ENCODE results near the gene MAPK4. TPM values are rescaled to one million over a fixed set of nuclear protein-coding genes. Genes with fewer than 3 reads are reported as not detected.
A peak's percentile ranks its signal among the peaks of the same experiment; 100 is the strongest.
"Not testable (repeated sequence)": the region's sequence is repeated elsewhere in the genome, so short reads cannot be mapped to it uniquely, and the experiment has no call there.

MAPK4 gene
- not detected for total RNA-seq

GRCh38 chr18:50559752-50560680 is at the start of gene MAPK4:
MAPK4 (plus strand) TSS chr18:50560087; CDS start chr18:50663959, 103,872 bp downstream.
- POLR2A ChIA-PET, result interaction anchor here (0.5 kb wide), 1 partner anchor 159 kb away, joined by 4 read pairs; no protein-coding TSS in a partner anchor
- Mint-ChIP-seq H3K27me3 (peaks cover 52% of the 10 kb centered on the region), H3K9me3 (peaks cover 5% of the 10 kb centered on the region), H3K36me3 (no peaks in the 10 kb centered on the region), H3K4me1 (no peaks in the 10 kb centered on the region), H3K27ac (no peak within 1 kb of the TSS), H3K4me3 (peak within 1 kb of the TSS; percentile 58)
- DNase-seq (peak; percentile 59), ATAC-seq (ENCODE audit: low read depth) (peak; percentile 88)

- ATAC-seq (ENCODE audit: low read depth); POLR2A ChIA-PET; DNase-seq; H3K9me3 Mint-ChIP-seq; H3K27ac Mint-ChIP-seq; H3K4me1 Mint-ChIP-seq; H3K4me3 Mint-ChIP-seq; H3K36me3 Mint-ChIP-seq: not testable (repeated sequence)
- H3K27me3 Mint-ChIP-seq, result peaks cover 27% of the 10 kb centered on the region
Measured at GRCh38 chr18:50517277-50517676, 42.6 kb upstream of the MAPK4 start.

- H3K27ac Mint-ChIP-seq, result no peak overlapping the region
- POLR2A ChIA-PET, result no interaction called here
- H3K4me3 Mint-ChIP-seq, result no peak overlapping the region
- H3K27me3 Mint-ChIP-seq, result peaks cover 21% of the 10 kb centered on the region
- H3K36me3 Mint-ChIP-seq, result no peaks in the 10 kb centered on the region
- ATAC-seq (ENCODE audit: low read depth) (no peak), DNase-seq (no peak)
- H3K4me1 Mint-ChIP-seq, result no peaks in the 10 kb centered on the region
- no peaks in the 10 kb centered on the region for H3K9me3 Mint-ChIP-seq
Measured at GRCh38 chr18:50518787-50519546, 40.9 kb upstream of the MAPK4 start.

GRCh38 chr18:50523165-50523564 is 36.7 kb upstream of the MAPK4 start:
- Mint-ChIP-seq H3K4me3 (no peak overlapping the region), H3K27me3 (no peaks in the 10 kb centered on the region), H3K27ac (no peak overlapping the region), H3K36me3 (no peaks in the 10 kb centered on the region), H3K9me3 (peaks cover 2% of the 10 kb centered on the region), H3K4me1 (no peaks in the 10 kb centered on the region)
- POLR2A ChIA-PET, result no interaction called here
- ATAC-seq (ENCODE audit: low read depth), result no peak
- no peak for DNase-seq

- POLR2A ChIA-PET, result no interaction called here
- no peaks in the 10 kb centered on the region for H3K27me3 Mint-ChIP-seq
- H3K4me3 Mint-ChIP-seq, result no peak overlapping the region
- DNase-seq, result no peak
- H3K27ac Mint-ChIP-seq, result no peak overlapping the region
- no peaks in the 10 kb centered on the region for H3K4me1 Mint-ChIP-seq
- no peaks in the 10 kb centered on the region for H3K36me3 Mint-ChIP-seq
- no peak for ATAC-seq (ENCODE audit: low read depth)
- H3K9me3 Mint-ChIP-seq, result peaks cover 5% of the 10 kb centered on the region
Measured at GRCh38 chr18:50527636-50528307, 32.1 kb upstream of the MAPK4 start.

GRCh38 chr18:50528806-50529205 is 31.1 kb upstream of the MAPK4 start:
- no peaks in the 10 kb centered on the region for H3K4me1 Mint-ChIP-seq
- POLR2A ChIA-PET, result no interaction called here
- H3K27ac Mint-ChIP-seq, result no peak overlapping the region
- H3K4me3 Mint-ChIP-seq, result no peak overlapping the region
- H3K27me3 Mint-ChIP-seq, result no peaks in the 10 kb centered on the region
- DNase-seq (no peak), ATAC-seq (ENCODE audit: low read depth) (no peak)
- H3K36me3 Mint-ChIP-seq, result no peaks in the 10 kb centered on the region
- peaks cover 11% of the 10 kb centered on the region for H3K9me3 Mint-ChIP-seq

- DNase-seq; ATAC-seq (ENCODE audit: low read depth); H3K36me3 Mint-ChIP-seq; H3K4me3 Mint-ChIP-seq; H3K4me1 Mint-ChIP-seq; H3K27me3 Mint-ChIP-seq; H3K27ac Mint-ChIP-seq; POLR2A ChIA-PET: not testable (repeated sequence)
- H3K9me3 Mint-ChIP-seq, result peaks cover 16% of the 10 kb centered on the region
Measured at GRCh38 chr18:50533822-50534221, 26.1 kb upstream of the MAPK4 start.

GRCh38 chr18:50544476-50544875 is 15.4 kb upstream of the MAPK4 start:
- H3K36me3 Mint-ChIP-seq; ATAC-seq (ENCODE audit: low read depth); POLR2A ChIA-PET; H3K4me3 Mint-ChIP-seq; H3K4me1 Mint-ChIP-seq; H3K27ac Mint-ChIP-seq; H3K9me3 Mint-ChIP-seq; DNase-seq; H3K27me3 Mint-ChIP-seq: not testable (repeated sequence)

- no peaks in the 10 kb centered on the region for H3K4me1 Mint-ChIP-seq
- ATAC-seq (ENCODE audit: low read depth) (no peak), DNase-seq (no peak)
- no peak overlapping the region for H3K4me3 Mint-ChIP-seq
- H3K27me3 Mint-ChIP-seq, result peaks cover 5% of the 10 kb centered on the region
- H3K9me3 Mint-ChIP-seq, result peaks cover 1% of the 10 kb centered on the region
- H3K36me3 Mint-ChIP-seq, result no peaks in the 10 kb centered on the region
- POLR2A ChIA-PET, result no interaction called here
- no peak overlapping the region for H3K27ac Mint-ChIP-seq
Measured at GRCh38 chr18:50545936-50546335, 14.0 kb upstream of the MAPK4 start.

- Mint-ChIP-seq H3K9me3 (peaks cover 1% of the 10 kb centered on the region), H3K27ac (no peak overlapping the region), H3K4me3 (no peak overlapping the region), H3K36me3 (no peaks in the 10 kb centered on the region), H3K27me3 (peaks cover 11% of the 10 kb centered on the region), H3K4me1 (no peaks in the 10 kb centered on the region)
- no peak for ATAC-seq (ENCODE audit: low read depth)
- DNase-seq, result no peak
- POLR2A ChIA-PET, result no interaction called here
Measured at GRCh38 chr18:50548160-50548559, 11.7 kb upstream of the MAPK4 start.

GRCh38 chr18:50551651-50552050 is 8.2 kb upstream of the MAPK4 start:
- H3K4me1 Mint-ChIP-seq; DNase-seq; H3K36me3 Mint-ChIP-seq; H3K4me3 Mint-ChIP-seq; ATAC-seq (ENCODE audit: low read depth); POLR2A ChIA-PET; H3K27ac Mint-ChIP-seq; H3K9me3 Mint-ChIP-seq: not testable (repeated sequence)
- peaks cover 26% of the 10 kb centered on the region for H3K27me3 Mint-ChIP-seq

- H3K27me3 Mint-ChIP-seq, result peaks cover 55% of the 10 kb centered on the region
Measured at GRCh38 chr18:50558157-50558556, 1.7 kb upstream of the MAPK4 start.

GRCh38 chr18:50558948-50559751 is 737 bp upstream of the MAPK4 start:
- ATAC-seq (ENCODE audit: low read depth), result no peak
- H3K4me3 Mint-ChIP-seq, result peak overlapping the region; percentile 35
- no peaks in the 10 kb centered on the region for H3K36me3 Mint-ChIP-seq
- POLR2A ChIA-PET, result interaction anchor here (0.5 kb wide), 1 partner anchor 160 kb away, joined by 4 read pairs; no protein-coding TSS in a partner anchor
- H3K9me3 Mint-ChIP-seq, result peaks cover 5% of the 10 kb centered on the region
- H3K27ac Mint-ChIP-seq, result no peak overlapping the region
- DNase-seq, result no peak
- peaks cover 56% of the 10 kb centered on the region for H3K27me3 Mint-ChIP-seq
- no peaks in the 10 kb centered on the region for H3K4me1 Mint-ChIP-seq

More at GRCh38 chr18:50558157-50558556, 1.7 kb upstream of the MAPK4 start:
- Mint-ChIP-seq H3K27ac (no peak overlapping the region), H3K4me1 (no peaks in the 10 kb centered on the region), H3K36me3 (no peaks in the 10 kb centered on the region), H3K9me3 (peaks cover 5% of the 10 kb centered on the region), H3K4me3 (no peak overlapping the region)
- POLR2A ChIA-PET, result no interaction called here
- ATAC-seq (ENCODE audit: low read depth) (no peak), DNase-seq (no peak)

Measured in activated naive CD8-positive, alpha-beta T cell treated with anti-CD3 and anti-CD28 coated beads, Interleukin-2, amount 10 ng/mL, durations not matched to agents 7 days and 5 days (primary cell).